ENCODE measurements around the gene ITGB8. TPM values are rescaled to one million over a fixed set of nuclear protein-coding genes. Genes with fewer than 3 reads are reported as not detected.

The ITGB8 gene
- total RNA-seq, 1 experiment from 2014 or later, result 3.6 TPM

Other genes starting within 250 kb of the ITGB8 start
- not detected in 2 replicates for gene MACC1, start 113.5 kb upstream of the ITGB8 start, total RNA-seq (2014; rRNA removed; shearing (Covaris generic))